Measurements from ENCODE around the gene CTDSP2. TPM values are rescaled to one million over a fixed set of nuclear protein-coding genes. Genes with fewer than 3 reads are reported as not detected.
"Not testable (repeated sequence)": the region's sequence is repeated elsewhere in the genome, so short reads cannot be mapped to it uniquely, and the experiment has no call there.

The CTDSP2 gene
- total RNA-seq, 1 experiment from 2014 or later: 44.8 TPM

DNA sequence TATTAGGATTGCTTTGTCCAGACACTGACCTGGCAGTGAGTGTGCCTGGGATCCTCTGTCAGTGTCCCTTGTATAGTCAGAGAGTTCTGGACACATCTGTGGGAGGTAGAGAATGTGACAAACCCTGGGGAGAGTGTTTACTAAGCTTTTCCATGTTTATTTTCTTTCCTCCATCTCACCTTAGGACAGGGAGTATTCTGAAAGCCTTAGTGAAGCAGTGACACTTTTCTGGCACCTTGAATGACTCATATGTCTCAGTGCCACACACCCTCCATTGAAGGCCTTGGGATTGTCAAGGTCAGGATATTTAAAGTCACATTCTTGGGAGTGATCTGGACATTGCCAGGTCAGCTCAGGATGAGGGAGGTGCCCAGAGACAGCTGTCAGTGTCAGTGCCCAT is 34.9 kb upstream of the CTDSP2 start:
- DNase-seq (ENCODE audit: low spot score): no peak

DNA sequence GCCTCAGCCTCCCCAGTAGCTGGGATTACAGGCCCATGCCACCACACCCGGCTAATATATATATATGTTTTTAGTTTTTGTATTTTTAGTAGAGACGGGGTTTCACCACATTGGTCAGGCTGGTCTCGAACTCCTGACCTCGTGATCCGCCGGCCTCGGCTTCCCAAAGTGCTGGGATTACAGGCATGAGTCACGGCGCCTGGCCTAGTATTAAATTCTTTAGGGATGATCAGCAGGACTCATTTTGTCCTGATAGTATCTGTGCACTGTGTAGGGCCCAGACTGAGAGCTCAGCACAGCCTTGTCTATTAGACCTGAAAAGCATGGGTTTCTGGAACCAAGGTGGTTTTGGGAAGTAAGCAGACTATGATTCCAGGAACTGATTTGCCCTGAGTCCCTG is 34.5 kb upstream of the CTDSP2 start:
- not testable (repeated sequence) for DNase-seq (ENCODE audit: low spot score)

DNA sequence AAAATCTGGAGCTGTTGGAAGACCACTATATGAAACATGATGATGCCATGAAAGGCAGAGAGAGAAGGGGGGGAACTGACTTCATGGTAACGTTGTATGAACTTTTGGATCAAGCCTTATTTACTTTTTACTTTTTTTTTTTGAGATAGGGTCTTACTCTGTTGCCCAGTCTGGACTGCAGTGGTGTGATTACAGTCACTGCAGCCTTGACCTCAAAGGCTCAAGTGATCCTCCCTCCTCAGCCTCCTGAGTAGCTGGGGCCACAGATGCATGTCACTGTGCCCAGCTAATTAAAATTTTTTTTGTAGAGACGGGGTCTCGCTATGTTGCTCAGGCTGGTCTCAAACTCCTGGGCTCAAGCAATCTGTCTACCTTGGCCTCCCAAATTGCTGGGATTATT is 31.3 kb upstream of the CTDSP2 start:
- no peak for DNase-seq (ENCODE audit: low spot score)

DNA sequence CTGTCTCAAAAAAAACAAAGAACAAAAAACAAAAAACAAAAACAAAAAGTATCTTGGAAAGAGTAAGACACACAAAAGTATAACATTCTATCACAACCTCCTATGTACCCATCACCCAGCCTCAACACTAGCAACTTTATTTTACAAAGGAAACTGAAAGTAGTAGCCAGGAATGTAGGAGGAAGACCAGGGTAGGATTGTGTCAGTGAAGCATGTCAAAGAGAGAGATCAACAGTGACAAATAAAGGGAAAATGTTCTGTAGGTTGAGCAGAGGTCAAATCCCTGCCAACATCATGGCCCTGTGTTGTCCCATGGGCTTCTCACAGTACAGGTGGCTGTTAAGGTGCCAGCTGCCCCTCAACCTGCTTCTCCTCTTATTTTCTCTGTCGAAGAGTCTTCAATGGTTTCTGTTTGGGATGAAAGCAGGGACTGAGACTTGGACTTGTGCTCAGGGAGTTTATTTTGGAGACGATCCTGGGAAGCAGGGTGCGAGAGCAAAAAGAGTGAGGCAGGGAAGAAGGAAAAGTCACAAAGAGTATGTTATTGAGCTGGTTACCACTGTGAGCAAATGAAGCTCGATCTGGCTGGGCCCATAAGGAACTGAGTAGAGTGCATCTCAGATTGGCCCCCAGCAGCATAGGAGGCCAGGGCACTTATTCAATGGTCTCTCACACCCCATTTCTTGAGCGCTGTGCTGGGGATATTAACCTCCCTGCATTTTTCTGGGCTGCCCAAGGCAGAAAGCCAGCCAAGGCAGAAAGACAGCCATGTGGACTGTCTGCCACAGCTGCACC is 29.4 kb upstream of the CTDSP2 start:
- DNase-seq (ENCODE audit: low spot score): no peak

DNA sequence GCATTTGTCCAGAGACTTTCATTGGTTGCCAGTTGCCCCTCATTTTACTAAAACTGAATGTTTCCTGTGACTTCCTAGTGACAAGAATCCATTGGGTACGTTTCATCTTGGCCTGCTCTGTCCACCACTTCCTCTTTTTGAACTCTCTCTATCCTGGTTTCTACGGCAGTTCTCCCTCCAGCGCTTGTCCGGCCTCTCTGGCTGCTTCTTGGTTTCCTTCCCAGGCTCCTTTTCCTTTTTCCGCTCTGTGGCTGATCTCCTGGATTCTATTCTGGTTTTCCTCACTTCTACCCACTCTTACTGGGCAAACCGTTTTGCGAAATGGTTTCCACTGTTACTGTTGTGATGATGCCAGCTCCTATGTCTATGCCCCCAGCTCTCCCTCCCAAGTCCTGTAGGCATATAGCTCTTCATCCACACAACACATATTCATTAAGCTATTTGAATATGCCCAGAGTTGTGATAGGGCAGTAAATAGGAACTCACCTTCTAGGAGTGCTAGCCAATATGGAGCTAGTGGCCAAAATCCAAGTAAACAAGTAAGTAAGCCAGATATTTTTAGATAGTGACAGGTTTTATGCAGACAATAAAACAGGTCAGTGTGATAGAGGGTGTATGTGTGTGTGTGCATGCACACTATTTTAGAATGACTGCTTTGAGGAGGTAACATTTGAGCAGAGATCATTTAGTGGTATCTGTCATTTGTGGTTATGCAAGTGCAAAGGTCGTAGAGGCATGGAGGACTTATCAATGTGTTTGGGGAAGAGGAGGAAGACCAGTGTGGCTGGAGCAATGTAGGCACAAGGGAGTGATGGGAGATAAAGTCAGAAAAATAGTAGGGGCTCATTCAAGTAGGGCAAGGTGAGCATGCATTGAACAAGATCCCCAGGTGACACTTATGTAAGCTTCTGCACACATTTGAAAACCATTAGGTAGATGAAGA is 27.9 kb upstream of the CTDSP2 start:
- no peak for DNase-seq (ENCODE audit: low spot score)

DNA sequence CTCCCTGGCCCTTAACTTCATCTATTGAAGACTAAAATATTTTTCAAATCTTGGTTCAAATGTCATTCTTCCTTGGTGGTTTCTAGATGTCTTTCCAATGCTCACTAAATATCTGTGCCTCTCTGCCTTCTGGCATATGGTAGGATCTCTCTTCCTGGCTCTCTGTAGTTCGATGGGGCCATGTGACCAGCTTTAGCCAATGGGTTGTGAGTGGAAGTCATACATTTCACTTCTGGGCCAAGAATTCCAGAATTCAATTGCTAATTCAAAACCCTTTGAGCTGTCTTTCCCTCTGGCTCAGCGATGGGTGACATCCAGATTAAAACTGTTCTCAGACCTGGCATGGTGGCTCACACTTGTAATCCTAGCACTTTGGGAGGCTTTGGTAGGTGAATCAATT is 25.8 kb upstream of the CTDSP2 start:
- no peak for DNase-seq (ENCODE audit: low spot score)

DNA sequence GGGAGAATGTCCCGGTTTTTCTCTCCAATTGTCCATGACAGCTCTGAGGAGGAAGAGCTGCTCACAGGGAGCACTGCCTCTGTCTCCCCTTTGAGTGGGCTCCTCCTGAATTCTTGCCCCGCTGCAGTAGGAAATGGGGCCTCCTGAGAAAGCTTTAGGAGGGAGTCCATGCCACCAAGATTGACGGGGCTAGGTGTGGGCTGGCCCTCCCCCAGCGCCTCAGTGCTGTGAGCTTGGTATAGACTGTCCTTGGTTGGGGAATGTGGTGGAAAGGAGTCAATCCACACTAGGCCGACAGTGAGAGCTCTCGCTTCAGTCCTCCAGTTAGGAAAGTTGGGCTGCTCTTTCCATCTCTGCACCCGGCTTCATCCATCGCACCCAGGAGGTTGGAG is 23.4 kb upstream of the CTDSP2 start:
- no peak for DNase-seq (ENCODE audit: low spot score)

DNA sequence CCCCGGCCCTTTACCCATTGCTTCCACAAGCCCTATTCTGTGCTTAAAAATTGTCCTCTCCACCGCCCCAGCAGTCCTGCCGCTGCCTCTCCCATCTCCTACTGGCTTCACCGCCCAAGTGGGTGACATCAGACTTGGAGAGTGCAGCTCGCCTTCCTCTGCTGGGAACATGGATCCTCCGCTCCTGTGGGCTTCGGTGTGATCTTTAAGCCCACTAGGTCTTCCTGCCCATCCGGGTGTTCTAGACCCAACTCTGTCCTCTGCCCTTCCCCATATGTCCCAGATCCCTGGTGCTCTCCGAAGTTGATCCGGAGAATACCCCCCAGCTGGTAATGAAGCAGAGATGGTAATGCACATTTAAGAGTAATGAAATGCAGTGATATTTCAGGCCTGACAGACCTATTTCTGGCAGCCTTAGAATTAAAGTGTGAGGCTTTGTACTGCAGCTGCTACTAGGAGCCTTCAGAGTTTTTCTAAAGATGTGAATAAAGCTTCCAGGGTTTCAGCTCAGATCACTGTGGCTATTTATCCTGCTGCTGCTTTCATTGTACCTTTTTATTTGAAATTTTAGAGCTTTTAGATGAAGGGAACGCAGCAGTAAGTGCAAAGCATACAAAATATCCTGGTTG is 22.9 kb upstream of the CTDSP2 start:
- no peak for DNase-seq (ENCODE audit: low spot score)

DNA sequence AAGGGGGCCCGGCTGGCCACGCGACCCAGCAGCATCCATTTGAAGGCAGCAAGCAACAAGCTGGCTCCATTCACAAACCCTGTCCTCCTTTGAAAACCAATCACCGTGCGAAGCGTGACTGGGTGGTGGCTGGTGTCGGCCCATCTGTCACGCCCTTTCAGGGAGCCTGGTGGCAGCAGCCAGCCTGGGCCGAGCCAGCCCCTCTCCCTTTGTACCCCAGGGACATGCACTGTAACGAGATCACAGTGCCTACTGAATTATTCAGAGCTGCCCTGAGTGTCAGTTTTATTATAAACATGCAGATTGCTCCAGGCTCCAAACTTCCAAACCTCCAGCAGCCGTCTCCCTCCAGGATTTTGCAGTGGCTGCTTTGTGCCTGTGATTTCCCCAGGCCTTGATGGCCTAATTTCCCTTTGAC is 22.3 kb upstream of the CTDSP2 start:
- DNase-seq (ENCODE audit: low spot score): no peak

DNA sequence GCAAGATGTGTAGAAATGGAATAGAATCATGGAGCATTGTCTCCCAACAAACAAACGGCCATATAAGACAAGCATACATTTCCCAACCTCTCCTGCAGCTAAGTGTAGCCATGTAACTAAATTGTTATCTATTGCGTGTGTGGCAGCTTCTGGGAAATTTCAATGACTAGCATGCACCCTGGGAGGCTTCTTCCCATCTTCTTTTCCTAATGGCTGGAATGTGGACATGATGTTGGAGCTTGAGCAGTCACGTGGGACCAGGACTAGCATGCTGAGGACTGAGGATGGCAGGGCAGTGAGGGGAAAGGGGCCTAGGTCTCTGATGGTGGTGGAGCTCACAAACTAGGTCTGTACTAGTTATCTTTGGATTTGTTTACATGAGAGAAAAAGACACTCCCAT is 21.7 kb upstream of the CTDSP2 start:
- no peak for DNase-seq (ENCODE audit: low spot score)

DNA sequence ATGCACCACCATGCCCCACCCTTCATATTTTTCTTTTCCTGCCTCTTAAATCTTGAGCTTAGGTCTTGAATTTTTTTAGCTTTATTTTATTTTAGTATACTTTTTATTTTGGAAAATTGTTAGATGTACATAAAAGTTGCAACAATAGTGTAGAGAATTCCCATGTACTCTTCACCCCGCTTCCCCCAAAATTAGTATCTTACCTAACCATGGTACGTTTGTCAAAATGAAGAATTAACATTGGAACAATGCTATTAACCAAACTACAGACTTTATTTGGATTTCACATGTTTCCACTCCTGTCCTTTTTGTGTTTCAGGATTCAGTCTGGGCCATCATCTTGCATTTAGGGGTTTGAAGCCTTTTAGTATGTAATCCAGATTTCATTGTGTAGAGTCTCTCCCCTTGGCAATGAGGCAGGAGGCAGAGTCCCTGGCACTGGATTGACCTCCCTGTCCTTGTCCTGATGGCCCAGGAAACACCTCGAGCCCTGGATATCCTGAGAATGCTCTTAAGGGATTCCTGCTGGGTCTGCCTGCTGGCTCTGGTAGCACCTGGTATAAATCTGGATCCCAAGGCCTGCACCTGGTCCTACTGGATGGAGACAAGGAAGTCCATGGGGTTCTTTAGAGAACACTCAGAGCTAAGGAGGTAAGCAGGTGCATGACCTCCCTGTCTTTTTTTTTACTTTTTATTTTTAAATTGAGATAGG is 19.9 kb upstream of the CTDSP2 start:
- no peak for DNase-seq (ENCODE audit: low spot score)

DNA sequence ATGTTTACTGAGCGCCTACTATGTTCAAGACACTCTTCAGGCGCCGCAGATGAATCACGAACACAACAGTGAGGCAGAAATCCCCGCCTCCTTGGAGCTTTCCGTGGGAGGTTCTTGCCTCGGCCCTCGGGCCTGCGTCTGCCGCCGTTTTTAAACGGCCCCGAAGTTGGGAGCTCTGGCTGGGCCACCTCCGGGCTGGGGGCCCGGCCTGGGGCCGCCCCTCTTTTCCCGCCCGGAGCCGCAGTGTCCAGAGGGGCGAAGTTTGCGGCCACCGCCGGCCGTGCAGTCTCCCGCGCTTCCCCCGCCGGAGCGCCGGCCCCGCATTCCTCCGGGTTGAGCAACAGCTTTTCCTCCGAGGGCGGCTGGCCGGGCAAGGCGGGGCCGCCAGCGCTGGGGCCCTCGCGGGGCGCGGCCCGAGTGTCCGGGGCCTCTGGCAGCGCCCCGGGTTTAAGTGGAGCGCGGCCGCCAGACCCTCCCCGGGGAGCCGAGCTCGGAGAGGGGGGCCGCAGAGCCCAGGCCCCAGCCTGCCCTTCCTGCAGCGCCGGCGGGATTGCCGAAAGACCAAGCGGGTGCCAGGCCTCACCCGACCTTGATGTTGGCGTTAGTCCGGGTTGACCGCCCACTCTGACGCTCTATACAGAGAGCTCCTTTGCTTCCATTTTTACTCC is 18.7 kb upstream of the CTDSP2 start:
- peak; percentile 40 for DNase-seq (ENCODE audit: low spot score)

DNA sequence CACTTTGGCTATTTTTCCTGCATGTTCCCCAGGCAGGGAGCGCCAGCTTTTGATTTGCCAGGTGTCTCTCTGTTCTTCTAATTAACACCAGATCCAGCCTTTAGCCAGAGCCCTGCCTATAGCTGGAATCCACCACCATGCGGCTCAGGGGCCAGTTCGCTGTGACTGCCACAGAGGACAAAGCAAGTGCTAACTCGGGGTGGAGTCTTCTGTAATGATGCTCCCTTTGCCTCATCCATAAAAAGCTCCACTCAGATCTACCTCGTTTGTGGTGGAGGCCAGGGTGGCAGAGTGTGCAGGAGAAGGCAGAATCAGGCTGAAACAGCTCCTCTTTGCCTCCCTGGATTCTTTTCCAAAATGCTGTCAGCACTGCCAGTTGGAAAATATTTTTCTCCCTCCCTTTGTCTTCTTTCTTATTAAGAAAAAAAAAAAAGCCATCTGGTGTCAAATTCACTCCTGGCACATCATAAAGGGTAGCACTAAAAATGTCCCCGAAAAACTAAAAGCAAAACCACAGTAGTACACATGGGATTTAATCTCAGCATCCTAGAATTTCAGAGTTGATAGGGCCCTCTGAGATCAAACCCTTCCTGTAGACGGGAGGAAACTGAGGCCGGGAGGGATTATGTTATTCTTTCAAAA is 18.0 kb upstream of the CTDSP2 start:
- DNase-seq (ENCODE audit: low spot score): no peak

DNA sequence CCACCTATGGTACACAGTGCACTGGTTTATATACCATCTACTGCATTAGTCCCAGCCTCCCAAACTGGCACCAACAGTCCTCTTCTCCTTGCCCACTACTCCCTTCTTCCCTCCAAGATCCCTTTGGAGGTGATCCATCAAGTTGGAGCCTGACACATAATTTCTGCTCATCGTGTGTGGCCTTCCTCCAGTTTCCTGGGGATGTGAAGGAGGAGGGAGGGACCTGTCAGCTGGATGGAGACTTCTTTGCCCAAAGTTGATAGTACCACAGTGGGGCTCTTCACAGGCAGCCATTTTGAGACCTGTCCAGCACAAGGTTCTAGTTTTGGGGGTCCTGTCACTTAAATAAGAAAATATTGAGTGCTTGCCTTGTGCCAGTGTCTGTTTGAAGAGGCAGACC is 17.1 kb upstream of the CTDSP2 start:
- DNase-seq (ENCODE audit: low spot score): no peak

DNA sequence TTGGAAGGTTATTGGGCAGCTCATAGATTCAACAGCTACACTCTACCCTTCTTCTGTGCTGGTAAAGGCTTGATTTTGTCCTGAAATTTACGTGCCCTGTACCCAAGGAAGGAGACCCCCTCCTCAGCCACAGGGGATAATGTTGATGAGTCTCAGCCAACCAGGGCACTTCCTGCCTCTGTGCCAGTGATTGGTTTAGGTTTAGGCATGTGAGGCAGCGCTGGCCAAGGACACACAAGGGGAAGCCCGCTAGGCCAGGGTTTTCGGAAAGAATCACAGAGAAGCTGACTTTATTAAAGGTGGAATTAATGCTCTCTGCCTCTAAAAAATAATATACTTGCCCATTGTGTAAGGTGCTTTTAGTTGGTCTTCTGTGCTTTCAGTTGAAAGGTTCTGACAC is 15.4 kb upstream of the CTDSP2 start:
- no peak for DNase-seq (ENCODE audit: low spot score)

DNA sequence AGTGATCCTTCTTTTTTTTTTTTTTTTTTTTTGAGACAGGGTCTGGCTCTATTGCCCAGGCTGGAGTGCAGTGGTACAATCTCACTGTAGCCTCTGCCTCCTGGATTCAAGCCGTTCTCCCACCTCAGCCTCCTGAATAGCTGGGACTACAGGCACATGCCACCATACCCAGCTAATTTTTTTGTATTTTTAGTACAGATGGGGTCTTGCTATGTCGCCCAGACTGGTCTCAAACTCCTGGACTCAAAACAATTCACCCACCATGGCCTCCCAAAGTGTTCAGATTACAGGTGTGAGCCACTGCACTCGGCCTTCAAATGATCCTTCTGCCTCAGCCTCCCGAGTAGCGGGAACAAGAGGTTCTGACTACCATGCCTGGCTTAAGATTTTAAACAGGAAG is 14.4 kb upstream of the CTDSP2 start:
- DNase-seq (ENCODE audit: low spot score): not testable (repeated sequence)

DNA sequence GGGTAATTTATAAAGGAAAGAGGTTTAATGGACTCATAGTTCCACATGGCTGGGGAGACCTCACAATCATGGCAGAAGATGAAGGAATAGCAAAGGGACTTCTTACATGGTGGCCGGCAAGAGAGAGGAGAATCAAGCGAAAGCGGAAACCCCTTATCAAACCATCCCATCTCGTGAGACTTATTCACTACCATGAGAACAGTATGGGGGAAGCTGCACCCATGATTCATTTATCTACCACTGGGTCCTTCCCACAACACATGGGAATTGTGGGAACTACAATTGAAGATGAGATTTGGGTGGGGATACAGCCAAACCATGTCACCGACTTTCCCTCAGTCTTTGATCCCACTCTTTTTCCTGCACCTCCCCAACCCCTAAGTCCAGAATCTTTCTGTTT is 12.6 kb upstream of the CTDSP2 start:
- no peak for DNase-seq (ENCODE audit: low spot score)

DNA sequence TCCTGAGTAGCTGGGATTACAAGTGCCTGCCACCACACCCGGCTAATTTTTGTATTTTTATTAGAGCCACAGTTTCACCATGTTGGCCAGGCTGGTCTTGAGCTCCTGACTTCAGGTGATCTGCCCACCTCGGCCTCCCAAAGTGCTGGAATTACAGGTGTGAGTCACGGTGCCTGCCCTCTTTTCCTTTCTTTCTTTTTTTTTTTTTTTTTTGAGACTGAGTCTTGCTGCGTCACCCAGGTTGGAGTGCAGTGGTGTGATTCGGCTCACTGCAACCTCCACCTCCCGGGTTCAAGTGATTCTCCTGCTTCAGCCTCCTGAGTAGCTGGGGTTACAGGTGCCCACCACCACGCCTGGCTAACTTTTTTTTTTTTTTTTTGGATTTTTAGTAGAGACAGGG is 11.6 kb upstream of the CTDSP2 start:
- not testable (repeated sequence) for DNase-seq (ENCODE audit: low spot score)

DNA sequence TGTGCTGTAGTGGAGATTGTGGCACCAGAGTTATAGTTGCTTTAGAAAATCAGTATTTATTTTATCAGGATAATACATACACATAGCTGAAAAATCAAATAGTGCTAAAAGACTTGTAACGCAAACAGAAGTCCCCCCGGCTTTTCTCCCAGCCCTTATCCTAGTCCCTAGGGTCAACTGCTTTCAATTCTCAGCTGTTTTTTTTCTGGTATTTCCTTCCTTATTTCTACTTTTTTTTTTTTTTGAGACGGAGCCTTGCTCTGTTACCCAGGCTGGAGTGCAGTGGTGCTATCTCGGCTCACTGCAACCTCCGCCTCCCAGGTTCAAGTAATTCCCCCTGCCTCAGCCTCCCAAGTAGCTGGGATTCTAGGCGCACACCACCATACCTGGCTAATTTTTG is 8.4 kb upstream of the CTDSP2 start:
- no peak for DNase-seq (ENCODE audit: low spot score)

DNA sequence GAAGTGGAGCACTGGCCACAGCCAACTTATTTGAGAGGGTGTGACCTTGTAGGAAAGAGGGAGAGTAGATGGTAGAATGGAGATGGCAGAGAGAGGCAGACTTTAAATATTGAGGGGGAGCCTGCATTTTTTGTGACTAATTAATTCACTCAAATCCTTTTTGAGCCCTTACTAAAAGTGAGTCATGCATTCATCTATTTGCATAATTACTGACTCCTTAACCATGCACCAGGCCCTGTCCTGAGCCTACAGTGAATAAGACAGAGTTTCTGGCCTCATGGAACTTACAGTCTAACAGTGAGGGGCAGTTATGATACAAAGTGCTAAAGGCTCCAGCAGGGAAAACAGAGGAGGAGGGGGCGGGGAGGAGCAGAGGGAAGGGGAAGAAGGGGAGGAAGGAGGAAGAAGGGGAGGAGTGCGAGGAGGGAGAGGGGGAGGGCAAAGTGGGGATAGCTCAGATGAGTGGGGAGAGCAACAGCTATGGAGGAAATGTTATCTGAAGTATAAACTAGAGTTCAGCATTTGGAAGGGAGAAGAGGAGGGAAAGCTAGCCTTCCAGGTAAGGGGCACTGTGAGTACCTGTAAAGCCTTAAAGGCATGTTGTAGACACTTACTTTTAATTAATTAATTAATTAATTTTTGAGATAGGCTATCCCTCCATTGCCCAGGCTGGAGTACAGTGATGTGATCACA is 7.5 kb upstream of the CTDSP2 start:
- no peak for DNase-seq (ENCODE audit: low spot score)

Data from H4 (cell line).